HEK293T (cell line): ENCODE measurements around the gene EHBP1.

Experiments
- ARNT ChIP-seq: fragments of 450-650 bp; IDR thresholded peaks from 2 replicates; pipeline ENCODE4 v1.6.1; 2017; ENCODE audit warnings: mild to moderate bottlenecking
- BHLHE40 ChIP-seq: fragments of 450-650 bp; IDR thresholded peaks from 2 replicates; pipeline ENCODE4 v1.6.1; 2016; ENCODE audit warnings: mild to moderate bottlenecking, moderate library complexity, borderline replicate concordance
- FOXM1 ChIP-seq: fragments of 450-650 bp; IDR thresholded peaks from 2 replicates; pipeline ENCODE4 v1.6.1; 2017; ENCODE audit warnings: mild to moderate bottlenecking, borderline replicate concordance
- SP1 ChIP-seq: fragments of 450-650 bp; IDR thresholded peaks from 2 replicates; pipeline ENCODE4 v1.6.1; 2017
- SUZ12 ChIP-seq: fragments of 450-650 bp; IDR thresholded peaks from 2 replicates; pipeline ENCODE4 v1.6.1; 2016; ENCODE audit warnings: mild to moderate bottlenecking
- TARDBP ChIP-seq: fragments of 450-650 bp; IDR thresholded peaks from 2 replicates; pipeline ENCODE4 v1.6.1; 2016

DNA sequence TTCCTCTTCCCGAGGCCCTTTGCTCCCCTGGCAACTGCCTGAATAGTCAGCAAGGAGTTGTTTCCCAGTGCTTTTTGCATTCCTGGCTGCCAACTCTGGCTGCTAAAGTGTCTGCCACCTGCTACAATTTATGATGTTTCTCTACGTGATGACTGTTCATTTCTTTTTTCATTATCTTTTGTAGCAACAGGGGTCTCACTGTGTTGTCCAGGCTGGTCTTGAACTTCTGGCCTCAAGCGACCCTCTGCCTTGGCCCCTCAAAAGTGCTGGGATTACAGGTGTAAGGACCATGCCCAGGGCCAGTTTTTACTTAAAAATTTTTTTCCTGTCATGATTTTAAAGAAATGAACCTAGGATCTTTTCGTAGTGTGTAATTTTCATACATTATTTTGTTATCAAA, 11.3 kb downstream of the EHBP1 start:
- TF ChIP-seq SUZ12 = no peak
- TF ChIP-seq FOXM1 = no peak
- TF ChIP-seq SP1 = no peak
- TF ChIP-seq BHLHE40 = no peak
- no peak for TF ChIP-seq TARDBP
- TF ChIP-seq ARNT = no peak
